ENCODE results near the gene WFDC1. TPM values are rescaled to one million over a fixed set of nuclear protein-coding genes. Genes with fewer than 3 reads are reported as not detected.

The WFDC1 gene
- total and polyA plus RNA-seq, 2 of the 4 experiments (the other 2 are of a cell fraction) = 4.7 to 6.8 TPM

DNA sequence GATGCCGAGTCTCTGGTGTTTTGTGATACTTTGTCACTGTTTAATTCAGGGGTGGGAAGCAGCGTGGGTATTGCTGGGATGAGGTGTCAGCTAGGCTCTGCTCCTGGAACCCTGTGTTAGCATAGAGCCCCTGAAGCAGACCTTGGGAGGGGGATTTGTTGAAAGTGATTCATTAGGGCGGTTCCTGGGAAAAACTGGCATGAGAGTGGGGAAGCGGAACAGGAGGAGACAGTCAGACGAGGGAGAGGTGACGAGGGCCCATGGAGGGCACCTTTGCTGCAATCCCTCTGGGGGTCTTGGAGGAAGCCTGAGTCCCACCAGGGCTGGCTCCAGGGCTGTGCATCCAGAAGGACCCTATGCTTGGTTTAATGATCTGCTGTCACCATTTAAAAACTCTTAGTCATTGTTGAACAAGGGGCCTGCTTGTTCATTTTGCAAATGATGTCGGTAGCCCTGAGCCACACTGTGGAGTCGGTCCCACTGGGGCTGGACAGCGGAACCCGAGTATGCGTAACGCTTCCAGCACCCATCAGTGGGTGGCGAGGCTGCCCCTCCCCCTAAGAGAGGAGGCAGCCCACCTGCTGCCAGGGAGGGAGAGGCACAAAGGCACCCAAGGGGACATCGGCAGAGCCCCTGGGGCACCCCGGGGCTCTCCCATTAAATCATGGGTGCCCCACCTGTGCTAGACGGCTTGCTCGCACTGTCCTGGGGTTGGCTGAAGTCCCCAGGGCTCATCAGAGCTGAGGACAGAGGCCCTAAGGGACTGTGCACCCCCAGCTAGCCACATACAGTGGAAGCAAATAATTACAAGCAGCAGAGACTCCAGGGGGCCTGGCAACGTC, 35.4 kb downstream of the WFDC1 start:
- Histone ChIP-seq H3K4me2 (ENCODE audit: low read depth, low read length) (no peak overlapping the region), H2BK20ac (ENCODE audit: low read depth, low read length) (no peak overlapping the region), H3K14ac (replicated peaks; ENCODE audit: low read depth, low read length) (no peak overlapping the region), H4K8ac (ENCODE audit: low read depth in 2 of 2, low read length in 2 of 2) (no peak overlapping the region), H2BK120ac (ENCODE audit: low read depth, low read length) (no peak overlapping the region), H3K27ac (ENCODE audit: insufficient read depth, low read length) (no peak overlapping the region), H3K79me1 (ENCODE audit: low read depth in 1 of 2, low read length in 2 of 2) (no peaks in the 10 kb centered on the region), H3K9me3 (ENCODE audit: control insufficient read depth, insufficient read depth, low read length) (no peaks in the 10 kb centered on the region; the same call in 1 of the 2 replicates), H2BK15ac (ENCODE audit: low read depth, low read length) (no peak overlapping the region), H2BK5ac (ENCODE audit: low read depth, low read length, poor library complexity, severe bottlenecking) (no peak overlapping the region), H3K18ac (ENCODE audit: low read depth, low read length) (no peak overlapping the region), H3K27me3 (ENCODE audit: control insufficient read depth, insufficient read depth, low read length) (no peaks in the 10 kb centered on the region), H3K36me3 (ENCODE audit: control insufficient read depth, insufficient read depth, low read length) (peaks cover 29% of the 10 kb centered on the region), H3K4me1 (ENCODE audit: control insufficient read depth, insufficient read depth, low read length) (no peaks in the 10 kb centered on the region), H3K4me3 (ENCODE audit: insufficient read depth, low read depth, low read length) (no peak overlapping the region), H2AK9ac (replicated peaks; ENCODE audit: low read depth, low read length, poor library complexity) (no peak overlapping the region), H4K5ac (ENCODE audit: low read depth, low read length) (no peak overlapping the region), H3K9ac (ENCODE audit: low read depth, low read length) (no peak overlapping the region), H2AFZ (replicated peaks; ENCODE audit: low read length, poor library complexity) (no peak overlapping the region), H3K23ac (ENCODE audit: low read depth, low read length) (no peak overlapping the region), H3K4ac (ENCODE audit: low read depth, low read length) (no peak overlapping the region), H4K91ac (ENCODE audit: insufficient read depth, low read depth, low read length) (no peak overlapping the region), H3K9me1 (ENCODE audit: insufficient read depth, low read length) (no peaks in the 10 kb centered on the region), H3K56ac (ENCODE audit: extremely low read depth, insufficient read depth, low read length) (no peak overlapping the region), H4K20me1 (ENCODE audit: insufficient read depth, low read length) (0 out of 2 replicates have a peak, but pooled peaks cover 3% of the 10 kb centered on the region), H2AK5ac (ENCODE audit: low read depth, low read length) (no peak overlapping the region; the same call in 1 of the 2 replicates)
- no TSS peak for BruUV-seq (replicated peaks)
- POLR2A ChIA-PET (ENCODE audit: unreplicated experiment) = no interaction called here
- TF ChIP-seq CEBPB (IDR thresholded peaks at IDR 0.05; ENCODE audit: low read depth, low read length) (no peak), BHLHE40 (IDR thresholded peaks at IDR 0.05; ENCODE audit: low read depth, low read length) (no peak), RFX5 (IDR thresholded peaks at IDR 0.05; ENCODE audit: low read depth, low read length) (no peak), MAZ (IDR thresholded peaks at IDR 0.05; ENCODE audit: borderline replicate concordance, low read depth, low read length) (no peak), POLR2A (IDR thresholded peaks at IDR 0.05; ENCODE audit: low read depth, low read length) (no peak)
- dilution Hi-C loops (cut with HindIII; ENCODE audit: low sequenced_read_pairs, unreplicated experiment) = no loop called here
- intact Hi-C loops (cut with micrococcal nuclease) = no loop called here
- in situ Hi-C loops (cut with MboI; ENCODE audit: low sequenced_read_pairs) = no loop called here
- no peak for DNase-seq
- ATAC-seq (ENCODE audit: low read depth) = no peak
- CTCF ChIA-PET = no interaction called here
- 80% methylated on average over 5 of the region's 18 CpGs; no CpG with 5 or more reads in 1 of the 2 experiments for WGBS, 2 experiments (ENCODE audit: extremely low coverage in 2 of 2, insufficient read length in 1 of 2)

Data from IMR-90 (cell line).